Pancreas (tissue), 10 donors: ENCODE results near the gene ACAA1. TPM values are rescaled to one million over a fixed set of nuclear protein-coding genes. Genes with fewer than 3 reads are reported as not detected.

Source experiments
- ATAC-seq, 4 donors: fragments of 200-7000 bp; cut with Tn5 transposase; one replicate each; pipeline versions ENCODE4 v1.8.0 to v1.9.1; 2020; ENCODE audit warnings: mild to moderate bottlenecking in 4 of 4, moderate library complexity in 4 of 4
- DNase-seq, 6 donors: peaks; one replicate each; pipeline ENCODE4 v3.0.0-alpha.2; 2020
- FAIRE-seq: peaks from 2 replicates; lab custom pipeline; 2012; peaks lifted over from hg19 to GRCh38; lab: Jason Lieb, UNC
- H3K27ac ChIP-seq, 4 donors: fragments of 200-600 bp; sonication (generic); 1 replicate in 3 of 4; 2 replicates in 1 of 4; pipeline versions ENCODE4 v1.5.0 to v1.8.0; 2020
- H3K27me3 ChIP-seq, 4 donors: fragments of 200-600 bp; one replicate each; pipeline ENCODE4 v1.8.0; 2021
- H3K36me3 ChIP-seq, 3 donors: fragments of 200-600 bp; sonication (generic) in 1 of 3; one replicate each; pipeline versions ENCODE4 v1.5.0 to v1.8.0; 2020 to 2021
- H3K4me1 ChIP-seq, 3 donors: fragments of 200-600 bp; one replicate each; pipeline ENCODE4 v1.8.0; 2021
- H3K4me3 ChIP-seq, 4 donors: fragments of 200-600 bp; sonication (generic) in 2 of 4; one replicate each; pipeline versions ENCODE4 v1.5.0 to v1.8.0; 2020 to 2021
- H3K9me3 ChIP-seq, 4 donors: fragments of 200-600 bp; one replicate each; pipeline ENCODE4 v1.8.0; 2021
- CTCF ChIP-seq, 4 donors: fragments of 200-600 bp; sonication (generic) in 3 of 4; IDR thresholded peaks; one replicate each; pipeline versions ENCODE4 v1.5.0 to v1.8.0; 2021; ENCODE audit warnings: antibody characterized with exemption in 4 of 4
- WGBS, 2 donors: extraction: QIAGEN DNeasy Blood & Tissue Kit; methylation state at CpG; one replicate each; pipeline ENCODE4 v1.1.7; 2013; 5-methylcytosine and 5-hydroxymethylcytosine counted together
- intact Hi-C, 3 donors: fragments of 100-400 bp; cut with DNase I; formaldehyde crosslinking; loops; one replicate each; pipeline versions ENCODE4 v1.11.1 to v1.14.2; 2022
- polyA plus RNA-seq, 2 donors: library from polyadenylated mRNA; stranded (reverse); fragments of 200-250 nt; gene quantifications; one replicate each; pipeline ENCODE4 v1.2.3, GENCODE V29; 2013
- total RNA-seq, 6 donors: library from RNA; stranded (reverse); fragmentation: NEBNext Ultra II Directional in 4 of 6; extraction: Animal tissue kit (Norgen Biotek cat#: 25700) in 4 of 6; gene quantifications; one replicate each; pipeline versions ENCODE4 v1.2.1 to v1.2.4, GENCODE V29; 2021 to 2023
- donor health status: healthy with polysubstance abuse.
- donor health status: DM: no; HTN: no; CAD: no; lungs with moderate emphysema.
- donor health status: DM: no; HTN: no; CAD: no.
- donor health status: control.
- donor health status: control.
- donor health status: Bipolar disorder and iron deficiency.
- donor health status: DM: yes; HTN: yes; CAD: no.
- donor health status: DM: no; HTN: no; CAD: no.
- donor health status: DM: no; HTN: no; CAD: no.
- donor health status: DM: yes; HTN: yes; CAD: no.

ACAA1 gene
- total and polyA plus RNA-seq, 8 donors = 44.2 to 110 (median 59.3) TPM

- 79 to 83% methylated on average over 13 of the region's 13 CpGs for WGBS, 2 donors
- H3K27ac ChIP-seq = no peak overlapping the region
- H3K36me3 ChIP-seq = peaks cover 5 to 28% (median 23%) of the 10 kb centered on the region in 3 donors
- H3K4me1 ChIP-seq = no peaks in the 10 kb centered on the region
- no peaks in the 10 kb centered on the region for H3K9me3 ChIP-seq
- DNase-seq (peak in 1 of 6 donors; percentile 5), FAIRE-seq (no peak), ATAC-seq (no peak)
- intact Hi-C loops = loop anchor here in 1 of 3 donors (10.0 kb wide), 2 partner anchors 264 to 366 kb away; no protein-coding TSS in a partner anchor
- no peaks in the 10 kb centered on the region for H3K27me3 ChIP-seq
- TF ChIP-seq CTCF (IDR thresholded peaks at IDR 0.05) = no peak
- no peak overlapping the region for H3K4me3 ChIP-seq
Observed at GRCh38 chr3:38118421-38119247, 18.3 kb downstream of the ACAA1 start.

- Histone ChIP-seq H3K36me3 (peaks cover 5 to 22% (median 19%) of the 10 kb centered on the region in 3 donors), H3K9me3 (no peaks in the 10 kb centered on the region), H3K27me3 (no peaks in the 10 kb centered on the region), H3K4me1 (no peaks in the 10 kb centered on the region), H3K4me3 (no peak overlapping the region), H3K27ac (no peak overlapping the region)
- WGBS, 2 donors = 49 to 52% methylated on average over 11 of the region's 11 CpGs
- FAIRE-seq (no peak), DNase-seq (peak in 5 of 6 donors; percentile 46 to 84 (median 74)), ATAC-seq (peak; percentile 63 to 91 (median 84))
- peak; percentile 50 to 59 (median 55) for TF ChIP-seq CTCF (IDR thresholded peaks at IDR 0.05)
- intact Hi-C loops = loop anchor here in 1 of 3 donors (10.0 kb wide), 2 partner anchors 263 to 367 kb away; no protein-coding TSS in a partner anchor
Observed at GRCh38 chr3:38117748-38118420, 19.0 kb downstream of the ACAA1 start.

GRCh38 chr3:38117163-38117716 is 19.7 kb downstream of the ACAA1 start:
- no peak for TF ChIP-seq CTCF (IDR thresholded peaks at IDR 0.05)
- H3K4me3 ChIP-seq = no peak overlapping the region
- intact Hi-C loops = loop anchor here in 1 of 3 donors (10.0 kb wide), 2 partner anchors 262 to 368 kb away; no protein-coding TSS in a partner anchor
- DNase-seq (peak in 5 of 6 donors; percentile 46 to 82 (median 63)), ATAC-seq (peak; percentile 62 to 87 (median 78)), FAIRE-seq (no peak)
- WGBS, 2 donors = 54 to 68% methylated on average over 10 of the region's 10 CpGs
- H3K36me3 ChIP-seq = peaks cover 0 to 16% (median 13%) of the 10 kb centered on the region in 3 donors
- no peaks in the 10 kb centered on the region for H3K27me3 ChIP-seq
- no peaks in the 10 kb centered on the region for H3K4me1 ChIP-seq
- no peak overlapping the region for H3K27ac ChIP-seq
- H3K9me3 ChIP-seq = no peaks in the 10 kb centered on the region

GRCh38 chr3:38116471-38117162 is 20.3 kb downstream of the ACAA1 start:
- intact Hi-C loops = loop anchor here in 1 of 3 donors (10.0 kb wide), 2 partner anchors 262 to 368 kb away; no protein-coding TSS in a partner anchor
- ATAC-seq (peak in 1 of 4 donors; percentile 4), DNase-seq (peak in 3 of 6 donors; percentile 14 to 50 (median 47)), FAIRE-seq (no peak)
- H3K4me1 ChIP-seq = no peaks in the 10 kb centered on the region
- peaks cover 0 to 12% (median 7%) of the 10 kb centered on the region in 3 donors for H3K36me3 ChIP-seq
- no peaks in the 10 kb centered on the region for H3K27me3 ChIP-seq
- H3K9me3 ChIP-seq = no peaks in the 10 kb centered on the region
- no peak for TF ChIP-seq CTCF (IDR thresholded peaks at IDR 0.05)
- H3K27ac ChIP-seq = no peak overlapping the region
- no peak overlapping the region for H3K4me3 ChIP-seq
- WGBS, 2 donors = 72 to 86% methylated on average over 12 of the region's 12 CpGs
